SK-N-SH (cell line): ENCODE measurements around the gene MAP3K1. TPM values are rescaled to one million over a fixed set of nuclear protein-coding genes. Genes with fewer than 3 reads are reported as not detected.

Experiments
- CTCF ChIA-PET: fragments of 300-600, 350-600 bp; formaldehyde crosslinking; extraction: SDS; loops from one replicate; lab custom pipeline; 2021; lab: Yijun Ruan, JAX
- POLR2A ChIA-PET: fragments of 350-600 bp; sonication (Branson Sonifier 250); formaldehyde crosslinking; extraction: SDS; loops from one replicate; lab custom pipeline; 2020; ENCODE audit warnings: antibody characterized with exemption, inconsistent platforms; lab: Yijun Ruan, JAX
- DNase-seq: peaks from one replicate; pipeline ENCODE4 v3.0.0; 2012
- H2AFZ ChIP-seq: fragments of 200-600 bp; sonication (generic); 2 replicates; pipeline ENCODE4 v1.8.1; 2016; ENCODE audit warnings: antibody characterized with exemption, mild to moderate bottlenecking, low read depth
- H3F3A ChIP-seq: fragments of 200-600 bp; sonication (generic); replicated peaks from 2 replicates; pipeline ENCODE3; 2016; ENCODE audit warnings: antibody characterized with exemption, mild to moderate bottlenecking; ENCODE audit not compliant: insufficient read depth
- H3K27ac ChIP-seq, 2 experiments: fragments of 200-500 bp in 1 of 2; fragments of 200-600 bp in 1 of 2; sonication (Bioruptor generic) in 1 of 2; sonication (generic), shearing (Covaris generic) in 1 of 2; 2 replicates each; pipeline versions ENCODE4 v1.5.1 to v1.6.1; 2014 to 2016; ENCODE audit warnings: low read depth in 2 of 2, inconsistent platforms in 1 of 2, low read length in 1 of 2, mild to moderate bottlenecking in 1 of 2, mixed read lengths in 1 of 2
- H3K27me3 ChIP-seq: fragments of 200-600 bp; sonication (generic), shearing (Covaris generic); 2 replicates; pipeline ENCODE4 v1.6.1; 2016; ENCODE audit warnings: mixed run types; ENCODE audit not compliant: insufficient read depth
- H3K36me3 ChIP-seq, 2 experiments: fragments of 200-500 bp in 1 of 2; fragments of 200-600 bp in 1 of 2; sonication (Bioruptor generic) in 1 of 2; sonication (generic) in 1 of 2; replicated peaks in 1 of 2; 2 replicates each; pipeline versions ENCODE3 to v1.5.1; 2014 to 2016; ENCODE audit warnings: low read length in 1 of 2, mild to moderate bottlenecking in 1 of 2; ENCODE audit not compliant: insufficient read depth in 2 of 2, control insufficient read depth in 1 of 2
- H3K4me1 ChIP-seq, 2 experiments: fragments of 200-500 bp in 1 of 2; fragments of 200-600 bp in 1 of 2; sonication (Bioruptor generic) in 1 of 2; sonication (generic), shearing (Covaris generic) in 1 of 2; 2 replicates each; pipeline versions ENCODE4 v1.5.1 to v1.6.1; 2014 to 2016; ENCODE audit warnings: low read depth in 1 of 2, low read length in 1 of 2, mixed run types in 1 of 2; ENCODE audit not compliant: insufficient read depth in 2 of 2, control insufficient read depth in 1 of 2
- H3K4me2 ChIP-seq: fragments of 200-600 bp; sonication (generic), shearing (Covaris generic); 2 replicates; pipeline ENCODE4 v1.6.1; 2017; ENCODE audit warnings: mixed run types
- H3K4me3 ChIP-seq, 2 experiments: fragments of 200-500 bp in 1 of 2; fragments of 200-600 bp in 1 of 2; sonication (Bioruptor generic) in 1 of 2; sonication (generic), shearing (Covaris generic) in 1 of 2; 2 replicates each; pipeline versions ENCODE4 v1.5.1 to v1.8.1; 2014 to 2016; ENCODE audit warnings: low read depth in 2 of 2, inconsistent platforms in 1 of 2, low read length in 1 of 2, mild to moderate bottlenecking in 1 of 2, mixed read lengths in 1 of 2, moderate library complexity in 1 of 2
- H3K79me2 ChIP-seq: fragments of 200-600 bp; sonication (generic); 2 replicates; pipeline ENCODE4 v1.8.1; 2017; ENCODE audit warnings: mild to moderate bottlenecking; ENCODE audit not compliant: insufficient read depth
- H3K9ac ChIP-seq: fragments of 200-600 bp; sonication (generic); 2 replicates; pipeline ENCODE4 v1.6.1; 2017; ENCODE audit warnings: mixed run types
- H3K9me2 ChIP-seq: fragments of 200-600 bp; sonication (generic); 2 replicates; pipeline ENCODE4 v1.6.1; 2017; ENCODE audit warnings: mixed run types
- H3K9me3 ChIP-seq: fragments of 200-600 bp; sonication (generic); 2 replicates; pipeline ENCODE4 v1.6.1; 2017; ENCODE audit warnings: mixed run types, mild to moderate bottlenecking, moderate library complexity
- H4K20me1 ChIP-seq: fragments of 200-600 bp; sonication (generic); 2 replicates; pipeline ENCODE4 v1.6.1; 2017; ENCODE audit warnings: mild to moderate bottlenecking, mixed run types; ENCODE audit not compliant: insufficient read depth
- CHD2 ChIP-seq: fragments of 150-350 bp; IDR thresholded peaks from 2 replicates; pipeline ENCODE4 v1.6.1; 2018; ENCODE audit warnings: low read length; ENCODE audit not compliant: partially characterized antibody
- EP300 ChIP-seq, 2 experiments: IDR thresholded peaks; 2 replicates each; pipeline versions ENCODE4 v1.4.0 to v1.6.1; 2012; ENCODE audit warnings: borderline replicate concordance in 1 of 2, low read depth in 1 of 2, low read length in 1 of 2
- GATA2 ChIP-seq: sonication (generic); formaldehyde crosslinking; IDR thresholded peaks from 2 replicates; pipeline ENCODE4 v1.5.0; 2020; ENCODE audit warnings: mild to moderate bottlenecking, missing genetic modification reagents
- MEF2A ChIP-seq: IDR thresholded peaks from 2 replicates; pipeline ENCODE4 v1.4.0; 2012; ENCODE audit warnings: low read depth, borderline replicate concordance
- MXI1 ChIP-seq: IDR thresholded peaks from 2 replicates; pipeline ENCODE4 v1.6.1; 2012; ENCODE audit warnings: mild to moderate bottlenecking, low read depth, low read length, improper control_type of control experiment
- NFIC ChIP-seq: IDR thresholded peaks from 2 replicates; pipeline ENCODE4 v1.4.0; 2012; ENCODE audit warnings: borderline replicate concordance
- NRF1 ChIP-seq: IDR thresholded peaks from 2 replicates; pipeline ENCODE4 v1.6.1; 2012; ENCODE audit warnings: low read depth, mild to moderate bottlenecking, low read length
- RAD21 ChIP-seq: IDR thresholded peaks from 2 replicates; pipeline ENCODE4 v1.6.1; 2012; ENCODE audit warnings: mild to moderate bottlenecking, low read length
- TAF1 ChIP-seq: IDR thresholded peaks from 2 replicates; pipeline ENCODE4 v1.6.1; 2012; ENCODE audit warnings: low read depth, mild to moderate bottlenecking, low read length, moderate library complexity, borderline replicate concordance
- TCF12 ChIP-seq: IDR thresholded peaks from 2 replicates; pipeline ENCODE4 v1.4.0; 2012
- WGBS: methylation state at CpG from one replicate; pipeline ENCODE4 v1.1.6; 2017; ENCODE audit warnings: low lambda C conversion rate; 5-methylcytosine and 5-hydroxymethylcytosine counted together
- polyA plus RNA-seq, 3 experiments: library from polyadenylated mRNA; depleted of rRNA; stranded (reverse); fragments of >200 nt; gene quantifications; 2 replicates each; pipeline ENCODE4 v1.2.3, GENCODE V29; 2012
- TF ChIP-seq, protein P1 (sequence below): IDR thresholded peaks from 2 replicates; pipeline ENCODE4 v1.4.0; 2012; ENCODE audit warnings: low read depth, borderline replicate concordance
- TF ChIP-seq, protein P2 (sequence below): fragments of 150-350 bp; IDR thresholded peaks from 2 replicates; pipeline ENCODE4 v1.6.1; 2017; ENCODE audit warnings: antibody characterized with exemption, low read length, low read depth, borderline replicate concordance
- TF ChIP-seq, protein P3 (sequence below): IDR thresholded peaks from 2 replicates; pipeline ENCODE4; 2012
- TF ChIP-seq, protein P4 (sequence below): fragments of 200-600 bp; sonication (generic); IDR thresholded peaks from 2 replicates; pipeline ENCODE4 v1.6.1; 2017; ENCODE audit warnings: antibody characterized with exemption, mild to moderate bottlenecking, moderate library complexity

Gene MAP3K1
- polyA plus RNA-seq, 1 of the 3 experiments (the other 2 are of a cell fraction), result 2.2 TPM

DNA sequence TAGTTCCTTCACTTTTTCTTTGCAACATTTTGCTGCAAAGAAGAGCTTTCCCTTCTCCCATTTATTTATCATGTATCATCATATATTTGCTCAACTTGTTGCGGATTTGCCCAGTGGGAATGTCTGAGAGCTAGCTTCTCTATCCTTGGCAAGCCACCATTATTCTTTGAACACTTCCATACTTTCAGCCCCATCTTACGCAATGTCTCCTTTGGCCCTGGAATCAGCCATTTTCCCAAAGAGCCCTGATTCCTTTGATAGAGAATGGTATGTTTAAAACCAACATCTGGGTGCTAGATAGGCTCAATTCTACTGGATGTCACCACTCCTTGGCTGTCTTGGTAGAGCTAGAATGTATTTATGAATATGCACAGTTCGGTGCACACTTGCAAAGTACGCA, 81.4 kb downstream of the MAP3K1 start:
- H3K4me2 ChIP-seq, result no peak overlapping the region
- DNase-seq, result no peak
- H3K9me2 ChIP-seq, result no peaks in the 10 kb centered on the region
- H2AFZ ChIP-seq, result no peak overlapping the region
- H3K9ac ChIP-seq, result no peak overlapping the region
- no peaks in the 10 kb centered on the region for H4K20me1 ChIP-seq
- no peak overlapping the region for H3K4me3 ChIP-seq
- H3K4me1 ChIP-seq, result no peaks in the 10 kb centered on the region; a peak in 1 of 4 replicates
- no peak for TF ChIP-seq EP300 (IDR thresholded peaks at IDR 0.05; ENCODE audit: borderline replicate concordance in 1 of 2, low read depth in 1 of 2, low read length in 1 of 2)
- no peak for TF ChIP-seq NRF1
- TF ChIP-seq, protein P1, sequence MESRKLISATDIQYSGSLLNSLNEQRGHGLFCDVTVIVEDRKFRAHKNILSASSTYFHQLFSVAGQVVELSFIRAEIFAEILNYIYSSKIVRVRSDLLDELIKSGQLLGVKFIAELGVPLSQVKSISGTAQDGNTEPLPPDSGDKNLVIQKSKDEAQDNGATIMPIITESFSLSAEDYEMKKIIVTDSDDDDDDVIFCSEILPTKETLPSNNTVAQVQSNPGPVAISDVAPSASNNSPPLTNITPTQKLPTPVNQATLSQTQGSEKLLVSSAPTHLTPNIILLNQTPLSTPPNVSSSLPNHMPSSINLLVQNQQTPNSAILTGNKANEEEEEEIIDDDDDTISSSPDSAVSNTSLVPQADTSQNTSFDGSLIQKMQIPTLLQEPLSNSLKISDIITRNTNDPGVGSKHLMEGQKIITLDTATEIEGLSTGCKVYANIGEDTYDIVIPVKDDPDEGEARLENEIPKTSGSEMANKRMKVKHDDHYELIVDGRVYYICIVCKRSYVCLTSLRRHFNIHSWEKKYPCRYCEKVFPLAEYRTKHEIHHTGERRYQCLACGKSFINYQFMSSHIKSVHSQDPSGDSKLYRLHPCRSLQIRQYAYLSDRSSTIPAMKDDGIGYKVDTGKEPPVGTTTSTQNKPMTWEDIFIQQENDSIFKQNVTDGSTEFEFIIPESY, result no peak
- no peak for TF ChIP-seq CHD2
- no peak for TF ChIP-seq MEF2A
- no peak for TF ChIP-seq TAF1
- TF ChIP-seq, protein P2, sequence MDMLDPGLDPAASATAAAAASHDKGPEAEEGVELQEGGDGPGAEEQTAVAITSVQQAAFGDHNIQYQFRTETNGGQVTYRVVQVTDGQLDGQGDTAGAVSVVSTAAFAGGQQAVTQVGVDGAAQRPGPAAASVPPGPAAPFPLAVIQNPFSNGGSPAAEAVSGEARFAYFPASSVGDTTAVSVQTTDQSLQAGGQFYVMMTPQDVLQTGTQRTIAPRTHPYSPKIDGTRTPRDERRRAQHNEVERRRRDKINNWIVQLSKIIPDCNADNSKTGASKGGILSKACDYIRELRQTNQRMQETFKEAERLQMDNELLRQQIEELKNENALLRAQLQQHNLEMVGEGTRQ, result no peak
- TF ChIP-seq GATA2 (CRISPR knock-in tag), result no peak
- TF ChIP-seq MXI1, result no peak
- TF ChIP-seq NFIC, result no peak
- TF ChIP-seq, all 33 proteins: peak for 0
- no peak overlapping the region; a peak in 1 of 4 replicates for H3K27ac ChIP-seq
- H3F3A ChIP-seq, result peaks cover 5% of the 10 kb centered on the region
- 96% methylated on average over 4 of the region's 4 CpGs for WGBS
- CTCF ChIA-PET, result interaction anchor here (1.1 to 1.9 kb wide), 4 partner anchors 15 to 632 kb away, joined by 3 to 6 read pairs (median 5); no protein-coding TSS in a partner anchor
- H3K9me3 ChIP-seq, result no peaks in the 10 kb centered on the region
- H3K36me3 ChIP-seq, result peaks cover 27 to 45% of the 10 kb centered on the region in 2 experiments
- H3K79me2 ChIP-seq, result no peaks in the 10 kb centered on the region
- H3K27me3 ChIP-seq, result no peaks in the 10 kb centered on the region
- POLR2A ChIA-PET, result interaction anchor here (0.9 kb wide), 1 partner anchor 13 kb away, joined by 3 read pairs; the partner anchor contains the start of gene SETD9

DNA sequence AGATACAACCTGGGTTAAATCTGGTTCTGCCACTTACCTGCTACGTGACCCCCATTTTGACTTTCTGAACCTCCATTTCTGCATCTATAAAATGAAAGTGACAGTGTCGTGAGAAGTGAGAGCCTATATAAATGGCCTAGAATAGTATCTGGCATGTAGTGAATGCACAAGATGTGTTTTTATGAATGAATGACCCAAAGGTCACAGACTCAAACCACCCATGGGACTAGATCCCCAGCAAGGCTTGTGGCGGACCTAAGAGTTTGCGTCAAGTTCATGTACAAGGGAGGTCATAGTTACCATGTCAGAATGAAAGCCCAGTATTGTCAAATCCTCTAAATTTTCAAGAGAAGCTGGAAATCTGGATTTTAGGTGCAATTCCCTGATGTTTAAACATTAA, 82.9 kb downstream of the MAP3K1 start:
- Histone ChIP-seq H3K4me2 (no peak overlapping the region), H3K9ac (no peak overlapping the region), H3K27me3 (no peaks in the 10 kb centered on the region), H2AFZ (no peak overlapping the region), H4K20me1 (no peaks in the 10 kb centered on the region), H3K4me1 (no peaks in the 10 kb centered on the region; a peak in 1 of 4 replicates)
- POLR2A ChIA-PET, result interaction anchor here (0.6 kb wide), 2 partner anchors 53 to 250 kb away, joined by 3 to 4 read pairs; no protein-coding TSS in a partner anchor
- CTCF ChIA-PET, result interaction anchor here (1.2 to 1.9 kb wide), 3 partner anchors 60 to 628 kb away, joined by 3 to 6 read pairs (median 3); no protein-coding TSS in a partner anchor
- TF ChIP-seq RAD21 (no peak), TCF12 (no peak)
- TF ChIP-seq, protein P3, sequence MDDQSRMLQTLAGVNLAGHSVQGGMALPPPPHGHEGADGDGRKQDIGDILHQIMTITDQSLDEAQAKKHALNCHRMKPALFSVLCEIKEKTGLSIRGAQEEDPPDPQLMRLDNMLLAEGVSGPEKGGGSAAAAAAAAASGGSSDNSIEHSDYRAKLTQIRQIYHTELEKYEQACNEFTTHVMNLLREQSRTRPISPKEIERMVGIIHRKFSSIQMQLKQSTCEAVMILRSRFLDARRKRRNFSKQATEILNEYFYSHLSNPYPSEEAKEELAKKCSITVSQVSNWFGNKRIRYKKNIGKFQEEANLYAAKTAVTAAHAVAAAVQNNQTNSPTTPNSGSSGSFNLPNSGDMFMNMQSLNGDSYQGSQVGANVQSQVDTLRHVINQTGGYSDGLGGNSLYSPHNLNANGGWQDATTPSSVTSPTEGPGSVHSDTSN, result no peak
- TF ChIP-seq, protein P4, sequence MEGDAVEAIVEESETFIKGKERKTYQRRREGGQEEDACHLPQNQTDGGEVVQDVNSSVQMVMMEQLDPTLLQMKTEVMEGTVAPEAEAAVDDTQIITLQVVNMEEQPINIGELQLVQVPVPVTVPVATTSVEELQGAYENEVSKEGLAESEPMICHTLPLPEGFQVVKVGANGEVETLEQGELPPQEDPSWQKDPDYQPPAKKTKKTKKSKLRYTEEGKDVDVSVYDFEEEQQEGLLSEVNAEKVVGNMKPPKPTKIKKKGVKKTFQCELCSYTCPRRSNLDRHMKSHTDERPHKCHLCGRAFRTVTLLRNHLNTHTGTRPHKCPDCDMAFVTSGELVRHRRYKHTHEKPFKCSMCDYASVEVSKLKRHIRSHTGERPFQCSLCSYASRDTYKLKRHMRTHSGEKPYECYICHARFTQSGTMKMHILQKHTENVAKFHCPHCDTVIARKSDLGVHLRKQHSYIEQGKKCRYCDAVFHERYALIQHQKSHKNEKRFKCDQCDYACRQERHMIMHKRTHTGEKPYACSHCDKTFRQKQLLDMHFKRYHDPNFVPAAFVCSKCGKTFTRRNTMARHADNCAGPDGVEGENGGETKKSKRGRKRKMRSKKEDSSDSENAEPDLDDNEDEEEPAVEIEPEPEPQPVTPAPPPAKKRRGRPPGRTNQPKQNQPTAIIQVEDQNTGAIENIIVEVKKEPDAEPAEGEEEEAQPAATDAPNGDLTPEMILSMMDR, result no peak
- TF ChIP-seq, all 33 proteins: peak for 0
- Histone ChIP-seq H3F3A (peaks cover 5% of the 10 kb centered on the region), H3K9me2 (no peaks in the 10 kb centered on the region), H3K79me2 (no peaks in the 10 kb centered on the region), H3K27ac (no peak overlapping the region), H3K4me3 (no peak overlapping the region), H3K9me3 (no peaks in the 10 kb centered on the region), H3K36me3 (peaks cover 24 to 36% of the 10 kb centered on the region in 2 experiments)
- no peak for DNase-seq
- WGBS, result 98% methylated on average over 4 of the region's 4 CpGs
